Right cardiac atrium (tissue), 5 donors: Measurements from ENCODE around the gene CNOT1. TPM values are rescaled to one million over a fixed set of nuclear protein-coding genes. Genes with fewer than 3 reads are reported as not detected.
A peak's percentile ranks its signal among the peaks of the same experiment; 100 is the strongest.

Experiments used
- ATAC-seq, 2 donors: fragments of 200-7000 bp; cut with Tn5 transposase; one replicate each; pipeline versions ENCODE4 v1.8.0 to v1.9.1; 2020; ENCODE audit warnings: moderate library complexity in 2 of 2, mild to moderate bottlenecking in 1 of 2
- DNase-seq, 3 donors: peaks; one replicate each; pipeline ENCODE4 v3.0.0-alpha.2; 2020
- H3K27ac ChIP-seq: one replicate; pipeline ENCODE4 v1.5.1; 2013; ENCODE audit warnings: mild to moderate bottlenecking, low read length, control low read depth, moderate library complexity
- H3K27me3 ChIP-seq: one replicate; pipeline ENCODE4 v1.6.1; 2013; ENCODE audit not compliant: control insufficient read depth, insufficient read depth
- H3K4me1 ChIP-seq: one replicate; pipeline ENCODE4 v1.6.1; 2013; ENCODE audit warnings: low read length; ENCODE audit not compliant: control insufficient read depth, insufficient read depth
- H3K4me3 ChIP-seq: one replicate; pipeline ENCODE4 v1.5.1; 2013; ENCODE audit warnings: low read length, control low read depth
- H3K9me3 ChIP-seq: one replicate; pipeline ENCODE4 v1.6.1; 2013; ENCODE audit warnings: low read length; ENCODE audit not compliant: control insufficient read depth
- WGBS: extraction: QIAGEN DNeasy Blood & Tissue Kit; methylation state at CpG from one replicate; pipeline ENCODE4 v1.1.7; 2013; 5-methylcytosine and 5-hydroxymethylcytosine counted together
- intact Hi-C, 4 donors: fragments of 100-400 bp; cut with DNase I; formaldehyde crosslinking; loops; one replicate each; pipeline versions ENCODE4 v1.11.0 to v1.14.0; 2022 to 2023
- polyA plus RNA-seq: library from polyadenylated mRNA; stranded (reverse); fragments of 200-250 nt; gene quantifications from one replicate; pipeline ENCODE4 v1.2.3, GENCODE V29; 2013
- total RNA-seq, 4 donors: library from RNA; stranded (reverse); fragmentation: NEBNext Ultra II Directional; extraction: Animal tissue kit (Norgen Biotek cat#: 25700); gene quantifications; one replicate each; pipeline ENCODE4 v1.2.1, GENCODE V29; 2021
- donor health status: healthy with polysubstance abuse.
- donor health status: DM: no; HTN: yes; CAD: no.
- donor health status: DM: no; HTN: no; CAD: no.
- donor health status: DM: no; HTN: yes; CAD: no; lungs with severe emphysema.
- donor health status: DM: yes; HTN: yes; CAD: no.

CNOT1 gene
- total and polyA plus RNA-seq, 5 donors: 26.3 to 85.8 (median 76.9) TPM

DNA sequence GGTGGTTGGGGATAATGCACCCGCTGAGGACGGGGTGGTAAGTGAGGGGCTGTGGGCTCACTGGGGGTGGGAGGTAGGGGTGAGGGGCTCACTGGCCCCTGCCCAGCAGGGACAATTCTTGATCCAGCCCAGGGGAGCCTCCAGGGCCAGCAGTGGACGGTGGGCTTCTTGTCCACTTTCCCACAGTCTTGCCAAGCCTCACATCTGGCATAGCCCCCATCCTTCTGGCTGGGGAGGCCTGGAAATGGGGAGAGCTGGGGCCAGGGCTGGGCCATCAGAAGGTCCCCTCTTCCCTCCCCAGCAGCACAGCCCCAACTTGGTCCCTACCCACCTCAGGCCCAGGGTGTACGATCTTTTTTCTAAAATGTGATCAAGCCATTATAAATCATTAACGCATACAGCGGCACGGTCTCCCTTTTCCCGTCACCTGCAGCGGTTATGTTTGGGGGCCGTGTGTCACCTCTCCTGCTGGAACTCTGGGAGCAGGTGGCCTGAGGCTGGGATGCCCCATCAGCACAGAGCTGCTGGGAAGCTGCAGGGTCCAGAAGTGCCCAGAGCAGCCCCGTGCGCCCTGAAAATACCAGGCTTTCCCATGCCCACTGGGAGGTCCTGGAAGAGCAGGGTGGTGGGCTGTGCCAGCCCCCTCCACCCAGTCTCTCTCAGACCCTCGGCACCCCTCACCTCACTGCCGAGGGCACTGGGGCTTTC, 121.5 kb downstream of the CNOT1 start:
- H3K9me3 ChIP-seq: no peaks in the 10 kb centered on the region
- H3K27ac ChIP-seq: no peak overlapping the region
- H3K4me1 ChIP-seq: no peaks in the 10 kb centered on the region
- intact Hi-C loops: no loop called here
- 91% methylated on average over 14 of the region's 14 CpGs for WGBS
- H3K4me3 ChIP-seq: no peak overlapping the region
- DNase-seq (peak in 1 of 3 donors; percentile 40), ATAC-seq (no peak)
- H3K27me3 ChIP-seq: no peaks in the 10 kb centered on the region

DNA sequence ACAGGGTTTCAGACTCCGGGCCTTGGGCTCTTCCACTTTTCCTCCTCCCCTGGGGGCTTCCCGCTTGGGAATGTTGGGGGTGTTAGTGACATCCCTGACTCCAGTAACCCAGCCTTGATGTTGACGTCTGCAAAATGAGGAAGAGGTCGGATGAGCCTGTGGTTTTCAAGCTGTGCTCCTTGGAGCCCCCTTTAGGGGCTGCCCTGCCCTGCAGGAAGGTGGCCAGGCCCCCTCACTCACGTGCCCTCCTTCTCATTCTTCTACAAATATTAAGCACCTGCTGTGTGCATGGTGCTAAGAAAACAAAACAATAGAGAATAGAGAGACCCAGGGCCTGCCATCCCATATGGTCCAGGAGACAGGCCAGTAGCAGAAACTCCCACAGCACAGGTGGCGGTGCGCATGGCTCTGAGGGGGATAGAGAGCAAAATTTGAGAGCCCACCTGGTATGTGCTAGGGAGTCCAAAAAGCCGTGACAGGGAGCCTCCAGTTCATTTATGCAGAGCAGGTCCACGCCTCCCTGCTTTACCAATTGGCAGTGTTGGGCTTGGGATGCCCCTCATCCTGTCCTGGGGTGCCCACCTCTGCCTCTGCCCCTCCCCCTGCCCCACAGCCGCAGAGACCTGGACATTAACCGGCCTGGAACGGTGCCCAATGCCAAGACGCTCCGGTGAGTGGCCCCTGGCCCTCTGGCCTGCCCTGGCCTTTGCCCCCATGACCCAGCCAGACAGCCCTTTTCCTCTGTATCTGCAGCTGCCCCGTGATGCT, 122.2 kb downstream of the CNOT1 start:
- H3K9me3 ChIP-seq: no peaks in the 10 kb centered on the region
- peak in 2 of 3 donors; percentile 31 to 51 for DNase-seq
- 78% methylated on average over 15 of the region's 15 CpGs for WGBS
- no peak overlapping the region for H3K4me3 ChIP-seq
- intact Hi-C loops: no loop called here
- H3K27me3 ChIP-seq: no peaks in the 10 kb centered on the region
- no peak for ATAC-seq
- no peaks in the 10 kb centered on the region for H3K4me1 ChIP-seq
- no peak overlapping the region for H3K27ac ChIP-seq

DNA sequence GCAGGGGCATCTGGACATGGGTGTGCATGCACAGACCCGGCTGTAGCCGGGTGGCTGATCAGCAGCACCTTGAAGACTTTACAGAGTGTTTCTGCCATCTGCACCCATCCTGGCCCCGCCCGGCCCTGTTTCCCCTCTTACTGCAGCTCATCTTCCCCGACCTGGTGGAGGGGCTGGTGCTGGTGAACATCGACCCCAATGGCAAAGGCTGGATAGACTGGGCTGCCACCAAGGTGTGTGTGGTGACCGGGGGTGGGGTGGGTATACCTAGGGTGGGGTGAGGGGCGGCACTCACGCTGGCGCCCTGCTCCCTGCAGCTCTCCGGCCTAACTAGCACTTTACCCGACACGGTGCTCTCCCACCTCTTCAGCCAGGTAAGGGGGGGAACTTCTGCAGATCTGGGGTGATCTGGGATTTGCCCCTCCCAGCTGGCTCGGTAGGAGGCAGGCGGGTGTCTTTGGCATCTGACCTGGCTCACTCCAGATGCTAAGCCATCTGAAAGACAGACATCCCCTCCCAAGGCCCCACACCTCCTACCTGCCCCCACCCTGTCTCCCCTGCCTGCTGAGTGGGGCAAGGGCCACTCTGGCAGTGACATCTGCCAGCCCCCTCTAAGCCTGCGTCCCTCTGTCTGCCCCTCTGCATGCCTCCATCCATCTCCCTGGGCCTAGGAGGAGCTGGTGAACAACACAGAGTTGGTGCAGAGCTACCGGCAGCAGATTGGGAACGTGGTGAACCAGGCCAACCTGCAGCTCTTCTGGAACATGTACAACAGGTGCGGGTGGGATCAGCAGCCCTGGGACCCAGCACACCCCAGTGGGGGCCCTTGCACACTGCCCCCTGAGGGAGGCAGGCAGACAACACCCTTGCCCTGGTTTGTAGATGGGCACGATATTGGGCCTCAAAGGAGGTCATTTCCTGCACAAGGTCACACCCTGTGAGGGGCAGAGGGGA, 123.1 kb downstream of the CNOT1 start:
- H3K27ac ChIP-seq: no peak overlapping the region
- H3K4me1 ChIP-seq: no peaks in the 10 kb centered on the region
- no peak overlapping the region for H3K4me3 ChIP-seq
- WGBS: 84% methylated on average over 20 of the region's 20 CpGs
- ATAC-seq: no peak
- no peaks in the 10 kb centered on the region for H3K27me3 ChIP-seq
- intact Hi-C loops: no loop called here
- no peaks in the 10 kb centered on the region for H3K9me3 ChIP-seq
- DNase-seq: peak in 2 of 3 donors; percentile 24 to 28

DNA sequence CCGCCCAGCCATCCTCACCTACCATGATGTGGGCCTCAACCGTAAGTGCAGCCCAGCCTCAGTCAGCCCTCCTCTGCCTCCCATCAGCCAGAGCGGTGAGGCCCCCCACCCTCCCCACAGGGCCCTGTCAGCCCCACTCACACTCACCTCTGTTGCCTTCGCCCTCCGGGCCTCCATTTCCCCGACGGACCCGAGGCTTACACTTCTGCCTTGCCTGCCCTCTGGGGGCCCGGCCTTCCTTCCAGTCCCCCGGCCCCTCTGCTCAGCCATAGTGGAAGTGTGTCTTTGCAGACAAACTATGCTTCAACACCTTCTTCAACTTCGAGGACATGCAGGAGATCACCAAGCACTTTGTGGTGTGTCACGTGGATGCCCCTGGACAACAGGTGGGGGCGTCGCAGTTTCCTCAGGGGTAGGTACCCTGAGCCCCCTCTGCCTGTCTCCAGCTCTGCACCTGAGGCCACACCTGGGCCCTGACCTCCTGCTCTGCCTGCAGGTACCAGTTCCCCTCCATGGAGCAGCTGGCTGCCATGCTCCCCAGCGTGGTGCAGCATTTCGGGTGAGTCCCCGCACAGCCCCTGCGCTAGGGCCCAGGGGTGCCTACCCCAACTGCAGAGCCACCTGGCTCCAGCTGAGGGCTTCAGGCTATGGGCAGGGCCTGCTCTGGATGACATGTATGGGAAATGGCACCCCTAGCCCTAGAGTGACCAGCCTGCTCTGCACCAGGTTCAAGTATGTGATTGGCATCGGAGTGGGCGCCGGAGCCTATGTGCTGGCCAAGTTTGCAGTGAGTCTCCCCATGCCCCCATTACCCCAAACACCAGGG, 125.5 kb downstream of the CNOT1 start:
- H3K9me3 ChIP-seq: no peaks in the 10 kb centered on the region
- intact Hi-C loops: no loop called here
- no peaks in the 10 kb centered on the region for H3K27me3 ChIP-seq
- WGBS: 95% methylated on average over 21 of the region's 21 CpGs
- no peaks in the 10 kb centered on the region for H3K4me1 ChIP-seq
- peak in 1 of 3 donors; percentile 51 for DNase-seq
- no peak overlapping the region for H3K27ac ChIP-seq
- no peak for ATAC-seq
- no peak overlapping the region for H3K4me3 ChIP-seq

DNA sequence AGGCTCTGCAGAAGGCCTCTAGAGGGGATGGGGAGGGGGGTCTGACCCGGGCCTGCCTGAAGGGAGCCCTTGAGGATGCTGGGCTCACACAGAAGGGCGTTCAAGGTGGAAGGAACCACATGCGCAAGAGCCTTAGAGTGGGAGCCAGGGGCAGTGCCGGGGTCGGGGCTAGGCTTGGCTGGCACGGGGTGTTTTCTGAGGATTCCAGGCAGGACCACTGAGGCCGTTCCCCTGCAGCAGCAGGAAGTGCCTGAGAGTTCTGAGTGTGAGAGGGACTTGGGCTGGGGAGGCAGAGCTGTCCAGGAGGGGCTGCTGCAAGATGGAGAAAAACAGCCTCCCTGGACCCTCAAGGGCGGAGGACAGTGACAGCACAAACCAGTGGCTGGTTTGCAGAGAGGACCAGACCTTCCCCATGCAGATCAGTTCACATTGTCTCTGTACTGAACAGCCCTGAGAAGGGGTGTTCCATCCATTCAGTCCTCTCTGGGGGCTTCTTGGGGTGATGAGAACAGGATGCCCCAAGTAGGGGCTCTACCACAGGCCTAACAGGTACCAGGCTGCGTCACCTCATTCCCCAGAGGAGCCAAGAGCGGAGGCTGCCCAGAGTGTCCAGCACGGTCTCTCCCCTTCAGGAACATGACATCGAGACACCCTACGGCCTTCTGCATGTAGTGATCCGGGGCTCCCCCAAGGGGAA, 126.3 kb downstream of the CNOT1 start:
- Histone ChIP-seq H3K4me1 (no peaks in the 10 kb centered on the region), H3K4me3 (no peak overlapping the region), H3K9me3 (no peaks in the 10 kb centered on the region), H3K27ac (no peak overlapping the region), H3K27me3 (no peaks in the 10 kb centered on the region)
- intact Hi-C loops: no loop called here
- peak in 1 of 3 donors; percentile 39 for DNase-seq
- ATAC-seq: no peak
- 91% methylated on average over 14 of the region's 14 CpGs for WGBS

DNA sequence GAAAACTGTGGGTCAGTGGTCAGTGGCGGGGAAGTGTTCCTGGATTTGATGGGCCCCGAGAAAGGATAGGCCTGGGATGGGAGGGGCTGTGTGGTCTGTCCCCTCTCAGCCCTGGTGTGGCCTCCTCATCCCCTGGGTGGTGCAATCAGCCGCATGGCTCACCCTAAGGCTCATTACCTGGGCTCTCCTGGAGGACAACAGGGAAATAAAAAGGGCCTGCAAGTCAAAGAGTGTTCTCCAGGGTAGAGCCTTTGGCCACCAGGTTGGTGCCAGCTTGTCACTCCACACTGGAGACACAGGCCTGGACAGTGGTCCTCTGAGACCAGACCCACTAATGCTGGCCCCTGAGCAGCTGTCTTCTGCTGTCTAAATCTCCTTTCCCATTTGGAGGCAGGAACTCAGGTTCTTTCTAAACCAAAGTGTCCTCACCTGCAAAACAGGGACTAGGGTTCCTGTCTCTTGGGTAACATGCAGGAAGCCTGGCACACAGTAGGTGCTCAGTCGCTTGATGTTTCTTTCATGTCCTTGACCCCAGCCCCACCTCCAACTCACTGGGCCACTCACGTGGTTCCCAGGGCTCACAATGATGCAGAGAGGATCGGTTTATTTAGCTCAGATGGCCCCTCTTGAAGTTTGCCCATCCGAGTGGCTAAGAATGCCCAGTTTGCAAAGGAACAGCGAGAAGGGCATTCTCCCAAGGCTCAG, 127.3 kb downstream of the CNOT1 start:
- Histone ChIP-seq H3K27ac (no peak overlapping the region), H3K27me3 (no peaks in the 10 kb centered on the region), H3K4me3 (no peak overlapping the region), H3K4me1 (no peaks in the 10 kb centered on the region), H3K9me3 (no peaks in the 10 kb centered on the region)
- ATAC-seq (no peak), DNase-seq (no peak)
- 80% methylated on average over 8 of the region's 8 CpGs for WGBS
- intact Hi-C loops: no loop called here

DNA sequence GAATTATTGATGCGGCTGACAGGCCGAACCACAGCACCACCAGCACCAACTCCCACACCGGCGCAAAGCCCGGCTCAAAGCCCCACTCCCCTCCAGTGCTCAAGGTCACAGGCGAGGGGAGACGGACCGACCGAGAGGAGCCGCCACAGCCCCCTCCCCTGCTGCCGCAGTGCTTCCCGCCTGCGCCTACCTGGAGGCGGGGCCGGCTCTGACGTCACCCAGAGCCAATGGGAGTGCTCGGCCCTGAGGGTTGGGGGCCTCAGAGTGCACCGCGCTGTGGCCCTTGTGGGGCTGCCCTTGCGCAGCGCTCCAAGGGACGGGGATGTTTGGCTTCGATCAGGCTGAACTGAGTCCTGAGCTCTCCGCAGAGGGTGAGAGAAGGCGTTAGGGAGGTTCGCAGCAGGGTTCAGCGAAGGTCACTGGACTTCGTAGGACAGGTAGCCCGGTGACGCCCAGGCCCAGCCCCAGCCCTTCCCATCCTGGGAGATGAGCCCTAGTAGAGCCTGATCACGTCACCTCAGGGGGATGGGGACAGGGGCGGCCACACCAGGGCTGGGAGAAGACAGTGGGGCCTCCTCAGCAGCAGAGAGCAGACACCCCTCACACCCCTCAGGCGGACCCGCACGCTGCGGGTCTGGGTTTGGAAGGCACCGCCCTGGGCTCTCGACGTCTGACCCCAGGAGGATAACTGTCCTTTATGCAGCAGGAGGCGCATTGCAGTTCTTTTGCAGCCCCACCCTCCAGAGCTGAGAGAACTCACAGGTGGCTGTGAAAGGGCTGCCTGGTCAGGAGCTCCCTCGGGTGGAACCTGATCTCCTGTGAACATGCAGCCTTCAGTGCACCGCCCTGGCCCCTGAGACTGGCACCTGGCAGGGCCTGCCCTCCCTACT, 128.1 kb downstream of the CNOT1 start:
- DNase-seq (peak in 2 of 3 donors; percentile 51 to 55), ATAC-seq (peak in 1 of 2 donors; percentile 23)
- no peak overlapping the region for H3K4me3 ChIP-seq
- WGBS: 42% methylated on average over 42 of the region's 42 CpGs
- H3K27me3 ChIP-seq: no peaks in the 10 kb centered on the region
- no peak overlapping the region for H3K27ac ChIP-seq
- no peaks in the 10 kb centered on the region for H3K9me3 ChIP-seq
- intact Hi-C loops: no loop called here
- H3K4me1 ChIP-seq: no peaks in the 10 kb centered on the region

DNA sequence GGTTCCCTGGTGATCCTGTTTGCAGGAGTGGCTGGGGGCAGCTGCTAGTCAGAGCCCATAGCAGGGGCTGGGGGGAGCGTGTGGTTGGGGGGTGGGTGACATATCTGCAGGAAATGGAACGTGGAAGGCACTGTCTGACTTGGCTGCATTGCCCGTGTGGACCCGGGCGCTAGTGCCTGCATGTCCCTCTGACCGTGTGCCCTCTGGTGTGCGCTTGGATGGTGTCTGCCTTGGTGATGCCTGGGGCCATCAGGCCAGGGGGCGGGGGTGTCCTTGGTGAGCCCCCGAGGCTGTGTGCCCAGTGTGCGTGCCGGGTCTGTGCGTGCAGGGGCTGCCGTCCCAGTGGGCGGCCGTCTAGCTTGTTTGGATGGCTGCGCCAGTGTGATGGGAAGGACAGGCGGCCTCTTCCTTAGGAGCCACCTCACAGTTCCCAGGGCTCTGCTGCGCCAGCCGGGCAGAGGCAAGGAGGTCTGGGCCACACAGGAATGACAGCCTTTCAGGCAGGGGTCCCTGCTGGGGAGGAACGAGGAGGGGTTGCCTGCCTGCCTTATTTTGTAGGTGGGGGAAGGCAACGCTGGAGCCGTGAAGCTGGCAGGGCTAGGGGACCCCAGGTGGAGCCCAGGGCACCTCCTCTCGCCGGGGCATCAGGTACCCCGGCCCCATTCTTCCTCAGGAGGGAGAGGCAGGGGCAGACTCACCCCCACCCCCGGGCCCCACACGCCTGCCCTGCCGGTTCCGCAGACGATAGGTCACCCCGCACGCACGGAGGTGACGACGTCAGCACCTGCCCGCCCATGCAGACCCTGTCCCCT, 129.0 kb downstream of the CNOT1 start:
- 28% methylated on average over 36 of the region's 36 CpGs for WGBS
- H3K27ac ChIP-seq: no peak overlapping the region
- DNase-seq (peak in 2 of 3 donors; percentile 44 to 65), ATAC-seq (peak; percentile 3 to 6)
- no peaks in the 10 kb centered on the region for H3K27me3 ChIP-seq
- H3K4me3 ChIP-seq: no peak overlapping the region
- H3K4me1 ChIP-seq: no peaks in the 10 kb centered on the region
- H3K9me3 ChIP-seq: no peaks in the 10 kb centered on the region
- intact Hi-C loops: no loop called here
